ENCODE measurements around the gene BIRC2. TPM values are rescaled to one million over a fixed set of nuclear protein-coding genes. Genes with fewer than 3 reads are reported as not detected.

BIRC2 gene
- total RNA-seq, 1 experiment from 2014 or later: 28.2 TPM

- H4K5ac ChIP-seq (ENCODE audit: insufficient read length, low read depth, low read length): no peak overlapping the region
- no peak overlapping the region for H2BK12ac ChIP-seq (ENCODE audit: insufficient read length, low read depth, low read length)
- no peak overlapping the region for H2AK5ac ChIP-seq (ENCODE audit: insufficient read length, low read length)
- H3K23me2 ChIP-seq (ENCODE audit: insufficient read length, low read depth, low read length, poor library complexity, severe bottlenecking): no peaks in the 10 kb centered on the region
- H3K4me1 ChIP-seq (ENCODE audit: insufficient read depth, low read length): no peaks in the 10 kb centered on the region
- H2BK15ac ChIP-seq (ENCODE audit: low read depth, low read length): no peak overlapping the region
- H4K8ac ChIP-seq (replicated peaks; ENCODE audit: insufficient read length, low read depth, low read length): no peak overlapping the region
- H2AFZ ChIP-seq (ENCODE audit: low read length): no peak overlapping the region
- H2BK120ac ChIP-seq (ENCODE audit: low read depth, low read length, poor library complexity, severe bottlenecking): no peak overlapping the region
- H3K79me1 ChIP-seq (ENCODE audit: insufficient read depth, low read depth, low read length, poor library complexity, severe bottlenecking): no peaks in the 10 kb centered on the region
- Mint-ChIP-seq H3K4me1 (peaks cover 0 to 2% of the 10 kb centered on the region in 2 experiments; a peak in 1 of 4 replicates), H3K27me3 (ENCODE audit: low read depth) (no peaks in the 10 kb centered on the region), H3K27ac (no peak overlapping the region), H3K4me3 (no peak overlapping the region), H3K36me3 (ENCODE audit: insufficient read depth in 1 of 3, low read depth in 3 of 3) (peaks cover 15 to 26% (median 20%) of the 10 kb centered on the region in 3 experiments; a peak in 6 of 7 replicates), H3K9me3 (no peaks in the 10 kb centered on the region)
- H3K23ac ChIP-seq (ENCODE audit: insufficient read length, low read depth, low read length): no peak overlapping the region
- H3K18ac ChIP-seq (ENCODE audit: insufficient read length, low read depth, low read length): no peak overlapping the region
- no peak overlapping the region for H3K4ac ChIP-seq (ENCODE audit: low read depth, low read length)
- H3K4me2 ChIP-seq (ENCODE audit: insufficient read depth, insufficient read length, low read length): no peak overlapping the region
- H4K91ac ChIP-seq (ENCODE audit: insufficient read length, low read depth, low read length): no peak overlapping the region
- no peak overlapping the region for H3T11ph ChIP-seq (ENCODE audit: low read length)
- H2BK20ac ChIP-seq (ENCODE audit: low read depth, low read length, poor library complexity, severe bottlenecking): no peak overlapping the region
- no CpG with 5 or more reads among the region's 4 CpGs for WGBS (ENCODE audit: extremely low coverage, insufficient read length, low lambda C conversion rate)
- H4K20me1 ChIP-seq (ENCODE audit: control insufficient read depth, insufficient read depth, insufficient read length): no peaks in the 10 kb centered on the region
- TF ChIP-seq CTCF (conservative IDR thresholded peaks at IDR 0.05): no peak
- no peak overlapping the region for H3K14ac ChIP-seq (ENCODE audit: insufficient read depth, low read length)
- H3K27me3 ChIP-seq (ENCODE audit: insufficient read depth, low read length): no peaks in the 10 kb centered on the region
- no peak for DNase-seq
- H2BK5ac ChIP-seq (ENCODE audit: insufficient read length, low read length): no peak overlapping the region
- no peaks in the 10 kb centered on the region for H3K9me3 ChIP-seq (ENCODE audit: control insufficient read depth, low read depth, low read length)
- no peak overlapping the region for H3K9ac ChIP-seq (ENCODE audit: extremely low read depth, insufficient read length, low read length)
- no peaks in the 10 kb centered on the region for H3K79me2 ChIP-seq (ENCODE audit: insufficient read depth, low read length)
- H3K27ac ChIP-seq (ENCODE audit: insufficient read length, low read depth, low read length): no peak overlapping the region
- no peak overlapping the region for H3K56ac ChIP-seq (ENCODE audit: insufficient read length, low read depth, low read length)
Observed at GRCh38 chr11:102396708-102397563, 49.9 kb downstream of the BIRC2 start.
